Ovary (tissue), 9 donors: Measurements from ENCODE around the gene TRA2B. TPM values are rescaled to one million over a fixed set of nuclear protein-coding genes. Genes with fewer than 3 reads are reported as not detected.

Experiments used
- DNase-seq, 5 donors: peaks; one replicate each; pipeline ENCODE4 v3.0.0-alpha.2; 2019 to 2020
- H3K27ac ChIP-seq, 2 donors: fragments of 200-600 bp; one replicate each; pipeline versions ENCODE4 v1.5.1 to v1.8.0; 2019 to 2022
- H3K27me3 ChIP-seq: fragments of 200-600 bp; one replicate; pipeline ENCODE4 v1.8.0; 2022
- H3K36me3 ChIP-seq: fragments of 200-600 bp; sonication (generic); one replicate; pipeline ENCODE4 v1.5.1; 2019
- H3K4me1 ChIP-seq: one replicate; pipeline ENCODE4 v1.8.1; 2013; ENCODE audit warnings: mild to moderate bottlenecking, moderate library complexity; ENCODE audit not compliant: insufficient read depth
- H3K4me3 ChIP-seq: fragments of 200-600 bp; sonication (generic); one replicate; pipeline ENCODE4 v1.5.1; 2017
- H3K9me3 ChIP-seq, 2 donors: fragments of 200-600 bp in 1 of 2; sonication (generic) in 1 of 2; one replicate each; pipeline versions ENCODE4 v1.5.1 to v1.8.1; 2013 to 2019; ENCODE audit warnings: mild to moderate bottlenecking in 1 of 2, moderate library complexity in 1 of 2
- CTCF ChIP-seq, 3 donors: fragments of 450-650 bp in 2 of 3; fragments of 200-600 bp in 1 of 3; IDR thresholded peaks; one replicate each; pipeline versions ENCODE4 v1.5.1 to v1.8.0; 2016 to 2022; ENCODE audit warnings: antibody characterized with exemption in 3 of 3, mild to moderate bottlenecking in 1 of 3
- EP300 ChIP-seq: sonication (generic); formaldehyde crosslinking; IDR thresholded peaks from one replicate; pipeline ENCODE4 v1.6.1; 2017; ENCODE audit warnings: antibody characterized with exemption
- POLR2A ChIP-seq: fragments of 450-650 bp; IDR thresholded peaks from one replicate; pipeline ENCODE4 v1.6.1; 2017; ENCODE audit warnings: antibody characterized with exemption, mild to moderate bottlenecking, moderate library complexity
- WGBS, 3 donors: extraction: QIAGEN DNeasy Blood & Tissue Kit in 1 of 3; methylation state at CpG; one replicate each; pipeline versions ENCODE4 v1.1.5 to v1.1.7; 2013 to 2017; 5-methylcytosine and 5-hydroxymethylcytosine counted together
- intact Hi-C, 4 donors: fragments of 100-400 bp; cut with DNase I; formaldehyde crosslinking; loops; one replicate each; pipeline versions ENCODE4 v1.11.0 to v1.15.1; 2022 to 2023
- polyA plus RNA-seq, 2 donors: library from polyadenylated mRNA; stranded (reverse); fragments of 200-250 nt in 1 of 2; fragments of 350-450 nt in 1 of 2; fragmentation: Illumina TruSeq in 1 of 2; extraction: RNeasy Lipid Tissue Mini Kit (QIAGEN cat#74804) in 1 of 2; gene quantifications; one replicate each; pipeline ENCODE4 v1.2.3, GENCODE V29; 2013 to 2014
- total RNA-seq, 7 donors: library from RNA; depleted of rRNA in 2 of 7; stranded (reverse); fragments of >200 nt in 2 of 7; fragmentation: NEBNext Ultra II Directional in 3 of 7; extraction: Animal tissue kit (Norgen Biotek cat#: 25700) in 3 of 7; gene quantifications; one replicate each; pipeline versions ENCODE4 v1.1.0 to v1.2.4, GENCODE V29; 2016 to 2023
- donor health status: DM: no; HTN: no; CAD: no; lungs with moderate emphysema.
- donor health status: DM: no; HTN: no; CAD: no.
- donor health status: Bipolar disorder and iron deficiency.
- donor health status: DM: yes; HTN: yes; CAD: no.
- donor health status: DM: no; HTN: no; CAD: no.
- donor health status: DM: yes; HTN: yes; CAD: no.

The TRA2B gene
- total and polyA plus RNA-seq, 9 donors = 83.0 to 158 (median 119) TPM

GRCh38 chr3:185942907-185943759 lies 5.3 kb upstream of the TRA2B start:
- peak; percentile 72 to 86 (median 81) for DNase-seq
- Histone ChIP-seq H3K4me3 (no peak overlapping the region), H3K9me3 (no peaks in the 10 kb centered on the region), H3K27ac (no peak overlapping the region), H3K4me1 (peaks cover 2% of the 10 kb centered on the region), H3K36me3 (no peaks in the 10 kb centered on the region), H3K27me3 (no peaks in the 10 kb centered on the region)
- 50 to 51% (median 50%) methylated on average over 7 of the region's 7 CpGs for WGBS, 3 donors
- TF ChIP-seq CTCF (IDR thresholded peaks at IDR 0.05) (peak; percentile 74 to 94 (median 82)), POLR2A (no peak)
- intact Hi-C loops = loop anchor here in 1 of 4 donors (10.0 kb wide), 1 partner anchor 278 kb away; no protein-coding TSS in a partner anchor

GRCh38 chr3:185942396-185942795 lies 4.6 kb upstream of the TRA2B start:
- intact Hi-C loops = loop anchor here in 1 of 4 donors (10.0 kb wide), 1 partner anchor 278 kb away; no protein-coding TSS in a partner anchor
- WGBS, 3 donors = 91 to 96% (median 91%) methylated on average over 3 of the region's 3 CpGs
- no peak overlapping the region for H3K27ac ChIP-seq
- peaks cover 2% of the 10 kb centered on the region for H3K4me1 ChIP-seq
- no peak overlapping the region for H3K4me3 ChIP-seq
- no peaks in the 10 kb centered on the region for H3K27me3 ChIP-seq
- no peaks in the 10 kb centered on the region for H3K36me3 ChIP-seq
- DNase-seq = no peak
- TF ChIP-seq CTCF (IDR thresholded peaks at IDR 0.05) = no peak
- TF ChIP-seq EP300 = no peak
- H3K9me3 ChIP-seq = no peaks in the 10 kb centered on the region

GRCh38 chr3:185940951-185941350 lies 3.1 kb upstream of the TRA2B start:
- Histone ChIP-seq H3K27ac (no peak overlapping the region), H3K4me3 (no peak overlapping the region), H3K27me3 (no peaks in the 10 kb centered on the region), H3K9me3 (no peaks in the 10 kb centered on the region), H3K36me3 (no peaks in the 10 kb centered on the region), H3K4me1 (peaks cover 2% of the 10 kb centered on the region)
- intact Hi-C loops = loop anchor here in 2 of 4 donors (2.0 to 10.0 kb wide), 2 partner anchors 168 to 276 kb away; partner anchors contain the start of gene ETV5 (in 1 of the 2)
- no peak for TF ChIP-seq EP300
- TF ChIP-seq POLR2A = no peak
- no peak for TF ChIP-seq CTCF (IDR thresholded peaks at IDR 0.05)
- WGBS, 3 donors = 46 to 52% (median 50%) methylated on average over 1 of the region's 1 CpG
- no peak for DNase-seq

- H3K4me1 ChIP-seq = peaks cover 2% of the 10 kb centered on the region
- 76 to 86% (median 77%) methylated on average over 3 of the region's 3 CpGs for WGBS, 3 donors
- no peak overlapping the region for H3K27ac ChIP-seq
- TF ChIP-seq CTCF (IDR thresholded peaks at IDR 0.05) = no peak
- TF ChIP-seq EP300 = no peak
- no peak for TF ChIP-seq POLR2A
- H3K27me3 ChIP-seq = no peaks in the 10 kb centered on the region
- no peak overlapping the region for H3K4me3 ChIP-seq
- H3K36me3 ChIP-seq = no peaks in the 10 kb centered on the region
- no peaks in the 10 kb centered on the region for H3K9me3 ChIP-seq
- intact Hi-C loops = loop anchor here in 3 of 4 donors (2.0 to 10.0 kb wide), 6 partner anchors 115 to 845 kb away; partner anchors contain the start of genes EIF4A2 (in 2 of the 3), ETV5 (in 1 of the 3) and IGF2BP2 (in 1 of the 3)
- DNase-seq = no peak
Measured at GRCh38 chr3:185939721-185940120, 1.9 kb upstream of the TRA2B start.
